ENCODE measurements around the gene CCDC57.

DNA sequence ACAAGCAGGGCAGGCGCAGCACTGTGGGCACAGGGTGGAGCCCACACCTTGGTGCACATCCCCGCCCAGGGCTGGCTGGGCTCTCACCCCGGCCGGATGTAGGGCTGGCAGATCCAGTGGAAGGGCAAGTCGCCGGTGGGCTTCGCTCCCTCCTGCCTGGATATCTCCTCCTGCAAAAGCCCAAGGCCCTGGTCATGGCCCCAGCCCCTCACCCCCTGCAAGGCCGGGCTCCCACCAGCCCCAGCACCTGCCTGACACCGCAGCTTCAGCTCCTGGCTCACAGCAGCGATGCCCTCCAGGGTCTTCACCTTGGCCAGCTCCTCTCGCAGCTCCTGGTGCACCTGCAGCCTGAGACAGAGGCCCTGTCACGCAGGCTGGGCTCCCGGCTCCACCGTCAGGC is 152.0 kb downstream of the CCDC57 start:
- TF ChIP-seq, protein P1, sequence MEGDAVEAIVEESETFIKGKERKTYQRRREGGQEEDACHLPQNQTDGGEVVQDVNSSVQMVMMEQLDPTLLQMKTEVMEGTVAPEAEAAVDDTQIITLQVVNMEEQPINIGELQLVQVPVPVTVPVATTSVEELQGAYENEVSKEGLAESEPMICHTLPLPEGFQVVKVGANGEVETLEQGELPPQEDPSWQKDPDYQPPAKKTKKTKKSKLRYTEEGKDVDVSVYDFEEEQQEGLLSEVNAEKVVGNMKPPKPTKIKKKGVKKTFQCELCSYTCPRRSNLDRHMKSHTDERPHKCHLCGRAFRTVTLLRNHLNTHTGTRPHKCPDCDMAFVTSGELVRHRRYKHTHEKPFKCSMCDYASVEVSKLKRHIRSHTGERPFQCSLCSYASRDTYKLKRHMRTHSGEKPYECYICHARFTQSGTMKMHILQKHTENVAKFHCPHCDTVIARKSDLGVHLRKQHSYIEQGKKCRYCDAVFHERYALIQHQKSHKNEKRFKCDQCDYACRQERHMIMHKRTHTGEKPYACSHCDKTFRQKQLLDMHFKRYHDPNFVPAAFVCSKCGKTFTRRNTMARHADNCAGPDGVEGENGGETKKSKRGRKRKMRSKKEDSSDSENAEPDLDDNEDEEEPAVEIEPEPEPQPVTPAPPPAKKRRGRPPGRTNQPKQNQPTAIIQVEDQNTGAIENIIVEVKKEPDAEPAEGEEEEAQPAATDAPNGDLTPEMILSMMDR (IDR thresholded peaks at IDR 0.05): no peak
- TF ChIP-seq POLR2A (IDR thresholded peaks at IDR 0.05): no peak

Data from esophagus squamous epithelium (tissue), 4 donors.